AG04449 (cell line): ENCODE data around the gene TTC33.

Source experiments
- CTCF ChIA-PET: fragments of 350-600 bp; formaldehyde crosslinking; extraction: SDS; loops from one replicate; lab custom pipeline; 2021; ENCODE audit warnings: antibody characterized with exemption; lab: Yijun Ruan, JAX
- POLR2A ChIA-PET: fragments of 400-600, 350-600 bp; formaldehyde crosslinking; extraction: SDS; loops from one replicate; lab custom pipeline; 2020; ENCODE audit warnings: antibody characterized with exemption, inconsistent platforms; lab: Yijun Ruan, JAX
- DNase-seq: peaks from one replicate; pipeline ENCODE4 v3.0.0-alpha.2; 2010; ENCODE audit warnings: low read depth, low spot score
- H3K4me3 ChIP-seq: 2 replicates; pipeline ENCODE4 v1.5.1; 2011; ENCODE audit warnings: low read depth, mild to moderate bottlenecking, control low read depth, low read length
- TF ChIP-seq, protein P1 (sequence below): IDR thresholded peaks from one replicate; pipeline ENCODE4 v1.5.1; 2011; ENCODE audit warnings: mild to moderate bottlenecking, moderate library complexity, low read length, control low read depth, inconsistent platforms; ENCODE audit not compliant: insufficient read depth; ENCODE audit errors: missing control alignments

The TTC33 gene

DNA sequence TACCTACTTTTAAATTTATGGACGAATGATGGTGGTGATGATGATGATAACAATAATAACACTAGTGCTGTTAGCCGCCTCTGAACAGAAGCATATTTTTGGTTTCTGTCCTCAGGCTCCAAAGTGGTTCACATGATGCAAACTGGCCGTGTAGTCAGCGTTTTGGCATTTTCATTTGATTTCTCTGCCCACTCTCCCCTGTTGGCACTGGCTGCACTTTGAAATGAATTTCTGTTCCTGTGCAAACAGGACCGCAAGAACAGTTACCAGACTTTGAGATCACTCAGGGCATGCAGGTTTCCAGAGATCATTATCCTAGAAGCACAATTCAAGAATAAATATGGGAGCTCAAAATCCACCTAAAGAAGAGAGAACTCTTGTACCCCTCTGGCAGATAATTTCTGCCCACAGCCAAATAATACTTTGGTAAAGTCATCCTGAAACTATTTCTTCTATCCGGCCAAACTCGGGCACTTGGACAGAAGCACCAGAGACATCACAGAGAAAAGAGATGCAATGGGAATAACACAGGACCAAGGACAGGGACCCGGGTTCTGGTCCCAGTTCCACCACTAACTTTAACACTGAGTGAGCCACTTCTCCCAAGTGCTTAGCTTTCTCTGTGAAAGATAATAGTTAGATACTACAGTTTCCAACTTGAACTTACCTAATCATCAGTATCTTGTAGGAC, 277.8 kb downstream of the TTC33 start:
- no peak for DNase-seq
- ChIA-PET CTCF (no interaction called here), POLR2A (no interaction called here)
- no peak overlapping the region for H3K4me3 ChIP-seq
- TF ChIP-seq, protein P1, sequence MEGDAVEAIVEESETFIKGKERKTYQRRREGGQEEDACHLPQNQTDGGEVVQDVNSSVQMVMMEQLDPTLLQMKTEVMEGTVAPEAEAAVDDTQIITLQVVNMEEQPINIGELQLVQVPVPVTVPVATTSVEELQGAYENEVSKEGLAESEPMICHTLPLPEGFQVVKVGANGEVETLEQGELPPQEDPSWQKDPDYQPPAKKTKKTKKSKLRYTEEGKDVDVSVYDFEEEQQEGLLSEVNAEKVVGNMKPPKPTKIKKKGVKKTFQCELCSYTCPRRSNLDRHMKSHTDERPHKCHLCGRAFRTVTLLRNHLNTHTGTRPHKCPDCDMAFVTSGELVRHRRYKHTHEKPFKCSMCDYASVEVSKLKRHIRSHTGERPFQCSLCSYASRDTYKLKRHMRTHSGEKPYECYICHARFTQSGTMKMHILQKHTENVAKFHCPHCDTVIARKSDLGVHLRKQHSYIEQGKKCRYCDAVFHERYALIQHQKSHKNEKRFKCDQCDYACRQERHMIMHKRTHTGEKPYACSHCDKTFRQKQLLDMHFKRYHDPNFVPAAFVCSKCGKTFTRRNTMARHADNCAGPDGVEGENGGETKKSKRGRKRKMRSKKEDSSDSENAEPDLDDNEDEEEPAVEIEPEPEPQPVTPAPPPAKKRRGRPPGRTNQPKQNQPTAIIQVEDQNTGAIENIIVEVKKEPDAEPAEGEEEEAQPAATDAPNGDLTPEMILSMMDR = no peak

DNA sequence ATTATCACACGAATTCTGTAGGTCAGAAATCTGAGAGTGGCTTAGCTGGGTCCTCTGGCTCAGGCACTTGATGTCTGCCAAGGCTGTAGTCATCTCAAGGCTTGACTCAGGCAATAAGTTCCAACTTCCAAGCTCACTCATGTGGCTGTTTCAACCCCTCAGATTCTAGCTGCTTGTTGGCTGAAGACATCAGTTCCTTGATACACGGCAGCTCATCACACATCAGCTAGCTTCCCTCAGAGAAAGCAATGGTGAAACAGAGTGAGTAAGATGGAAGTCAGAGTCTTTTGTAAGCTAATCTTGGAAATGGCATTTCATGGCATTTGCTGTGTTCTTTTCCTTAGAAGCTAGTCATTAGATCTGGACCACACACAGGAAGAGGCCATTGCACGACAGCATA, 280.2 kb downstream of the TTC33 start:
- CTCF ChIA-PET = no interaction called here

DNA sequence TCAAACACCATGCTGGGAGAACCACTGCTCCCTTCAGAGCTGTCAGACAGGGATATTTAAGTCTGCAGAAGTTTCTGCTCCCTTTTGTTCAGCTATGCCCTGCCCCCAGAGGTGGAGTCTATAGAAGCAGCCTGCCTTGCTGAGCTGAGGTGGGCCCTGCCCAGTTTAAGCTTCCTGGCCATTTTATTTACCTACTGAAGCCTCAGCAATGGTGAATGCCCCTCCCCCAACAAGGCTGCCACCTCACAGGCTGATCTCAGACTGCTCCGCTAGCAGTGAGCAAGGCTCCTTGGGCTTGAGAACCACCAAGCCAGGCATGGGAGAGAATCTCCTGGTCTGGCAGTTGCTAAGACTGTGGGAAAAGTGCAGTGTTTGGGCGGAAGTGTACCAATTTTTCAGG, 281.5 kb downstream of the TTC33 start:
- H3K4me3 ChIP-seq = no peak overlapping the region
- TF ChIP-seq, protein P1 = no peak
- no peak for DNase-seq
- CTCF ChIA-PET = interaction anchor here (0.5 kb wide), 1 partner anchor 232 kb away, joined by 3 read pairs; no protein-coding TSS in a partner anchor
- POLR2A ChIA-PET = no interaction called here

More for the DNA sequence above, 280.2 kb downstream of the TTC33 start:
- DNase-seq = no peak
- TF ChIP-seq, protein P1 = no peak
- POLR2A ChIA-PET = interaction anchor here (1.1 kb wide), 1 partner anchor 204 kb away, joined by 4 read pairs; the partner anchor contains the start of gene PTGER4
- no peak overlapping the region for H3K4me3 ChIP-seq

DNA sequence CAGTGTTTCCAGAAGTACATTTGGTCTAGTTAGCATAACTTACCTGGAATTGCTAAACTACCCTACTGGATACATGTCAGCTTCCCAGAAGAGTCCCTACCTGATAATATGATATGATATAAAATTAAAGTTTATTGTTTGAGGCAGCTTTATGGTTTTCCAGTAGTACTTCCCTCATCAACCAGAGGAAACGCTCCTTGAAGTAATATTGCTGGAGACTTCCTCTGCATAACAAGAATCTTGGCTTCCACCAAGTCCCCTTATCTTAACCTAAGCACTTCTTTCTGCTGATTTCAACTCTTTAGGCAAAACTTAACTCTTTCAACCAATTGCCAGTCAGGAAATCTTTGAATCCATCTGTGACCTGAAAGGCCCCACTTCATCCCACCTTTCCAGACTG, 290.3 kb downstream of the TTC33 start:
- DNase-seq = no peak
- TF ChIP-seq, protein P1 = no peak
- CTCF ChIA-PET = no interaction called here
- POLR2A ChIA-PET = no interaction called here
- no peak overlapping the region for H3K4me3 ChIP-seq

DNA sequence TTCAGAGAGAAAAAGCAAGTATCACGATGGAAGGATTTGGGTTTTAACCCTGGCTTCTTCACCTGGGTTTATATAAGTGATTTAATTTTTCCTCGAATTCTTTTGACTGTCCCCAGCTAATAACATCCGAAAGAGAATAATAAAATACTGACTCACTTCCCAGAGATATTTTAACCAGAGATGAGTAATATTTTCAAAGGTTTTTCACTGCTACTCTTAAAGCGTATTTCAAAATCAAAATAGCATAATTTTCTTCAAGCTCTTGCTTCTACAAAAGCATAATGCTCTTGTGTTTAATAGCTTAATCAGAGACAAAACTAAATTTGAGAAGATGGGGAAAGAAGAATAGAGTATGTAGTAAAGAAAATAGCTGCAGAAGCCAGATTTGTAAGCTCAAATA, 291.2 kb downstream of the TTC33 start:
- H3K4me3 ChIP-seq = no peak overlapping the region
- DNase-seq = no peak
- ChIA-PET CTCF (interaction anchor here (0.9 kb wide), 1 partner anchor 215 kb away, joined by 3 read pairs; the partner anchor contains the start of gene PTGER4), POLR2A (interaction anchor here (0.6 kb wide), 1 partner anchor 212 kb away, joined by 3 read pairs; no protein-coding TSS in a partner anchor)
- TF ChIP-seq, protein P1 = no peak
